IgD-negative memory B cell (primary cell): Measurements from ENCODE around the gene OR2T33. TPM values are rescaled to one million over a fixed set of nuclear protein-coding genes. Genes with fewer than 3 reads are reported as not detected.

Experiments
- polyA plus RNA-seq: library from polyadenylated mRNA; unstranded; fragments of 300-500 nt; fragmentation: Illumina TruSeq; gene quantifications from one replicate; pipeline ENCODE4 v1.2.3, GENCODE V29; 2021

OR2T33 gene
- polyA plus RNA-seq, 1 donor from 2014 or later = not detected

Other genes starting within 250 kb of the OR2T33 start
- not detected for gene OR2L2, start 247.9 kb downstream of the OR2T33 start, polyA plus RNA-seq
- not detected for gene OR2L3, start 231.1 kb downstream of the OR2T33 start, polyA plus RNA-seq
- 0.39 TPM for gene OR2L13, start 182.8 kb downstream of the OR2T33 start, polyA plus RNA-seq
- not detected for gene OR2M5, start 132.8 kb downstream of the OR2T33 start, polyA plus RNA-seq
- not detected for gene OR2M2, start 103.2 kb downstream of the OR2T33 start, polyA plus RNA-seq
- gene OR2M3, start 80.7 kb downstream of the OR2T33 start, polyA plus RNA-seq = not detected
- not detected for gene OR2M4, start 46.6 kb downstream of the OR2T33 start, polyA plus RNA-seq
- not detected for gene OR2T12, start 25.4 kb upstream of the OR2T33 start, polyA plus RNA-seq
- not detected for gene OR2M7, start 46.6 kb upstream of the OR2T33 start, polyA plus RNA-seq
- not detected for gene OR14C36, start 70.8 kb upstream of the OR2T33 start, polyA plus RNA-seq
- gene OR2T4, start 83.7 kb upstream of the OR2T33 start, polyA plus RNA-seq = not detected
- gene OR2T6, start 97.8 kb upstream of the OR2T33 start, polyA plus RNA-seq = not detected
- gene OR2T1, start 125.1 kb upstream of the OR2T33 start, polyA plus RNA-seq = not detected
- gene OR2T2, start 167.7 kb upstream of the OR2T33 start, polyA plus RNA-seq = not detected
- gene OR2T3, start 195.4 kb upstream of the OR2T33 start, polyA plus RNA-seq = not detected
- 0.16 TPM for gene OR2T5, start 210.6 kb upstream of the OR2T33 start, polyA plus RNA-seq
- not detected for gene OR2G6, start 230.1 kb upstream of the OR2T33 start, polyA plus RNA-seq